Measurements from ENCODE around the gene RHEBL1.

- no peak for TF ChIP-seq CTCF (conservative IDR thresholded peaks at IDR 0.05)
- TF ChIP-seq EZH2 (IDR thresholded peaks at IDR 0.05; ENCODE audit: low read depth) = no peak
Observed at GRCh38 chr12:49052451-49053208, 17.1 kb downstream of the RHEBL1 start.
